NCI-H187 treated with DMSO at 0.1 percent for 48 hours (cell line): Measurements from ENCODE around the gene BSN.
"Not testable (repeated sequence)": the region's sequence is repeated elsewhere in the genome, so short reads cannot be mapped to it uniquely, and the experiment has no call there.

Experiments used
- DNase-seq: peaks from one replicate; lab custom pipeline; 2025; lab: John Stamatoyannopoulos, UW

Gene BSN

GRCh38 chr3:49534581-49535441, 19.5 kb upstream of the BSN start:
- DNase-seq: no peak

- DNase-seq: no peak
Measured at GRCh38 chr3:49535971-49536874, 18.1 kb upstream of the BSN start.

- no peak for DNase-seq
Measured at GRCh38 chr3:49536875-49537533, 17.3 kb upstream of the BSN start.

GRCh38 chr3:49539659-49540560, 14.4 kb upstream of the BSN start:
- DNase-seq: peak; percentile 37

DNA sequence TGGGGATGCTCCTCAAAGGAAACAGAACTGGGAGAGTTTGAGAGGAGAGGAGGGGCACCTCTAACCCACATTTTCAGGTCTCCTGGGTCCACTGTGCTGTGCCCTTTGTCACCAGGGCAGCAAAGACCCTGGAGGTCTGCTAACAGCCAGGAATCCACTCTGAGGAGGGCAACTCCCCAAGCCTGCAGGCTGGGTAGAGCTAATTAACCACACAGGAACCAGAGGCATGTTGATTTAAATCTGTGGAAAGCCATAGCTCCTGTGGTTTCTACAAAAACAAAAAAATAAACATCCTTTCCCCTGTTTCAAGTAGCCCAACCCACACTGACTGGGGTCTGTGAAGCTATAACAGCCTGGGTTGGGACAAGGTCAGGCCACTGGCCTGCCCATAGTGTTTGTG, 2.2 kb upstream of the BSN start:
- DNase-seq: no peak

GRCh38 chr3:49553324-49553691, 969 bp upstream of the BSN start:
- DNase-seq: no peak

- DNase-seq: no peak
Measured at GRCh38 chr3:49554633-49555265, 472 bp downstream of the BSN start.

GRCh38 chr3:49556500-49557275, 2.4 kb downstream of the BSN start:
- no peak for DNase-seq

GRCh38 chr3:49563040-49563578, 8.8 kb downstream of the BSN start:
- no peak for DNase-seq

- DNase-seq: no peak
Measured at GRCh38 chr3:49563766-49564165, 9.5 kb downstream of the BSN start.

DNA sequence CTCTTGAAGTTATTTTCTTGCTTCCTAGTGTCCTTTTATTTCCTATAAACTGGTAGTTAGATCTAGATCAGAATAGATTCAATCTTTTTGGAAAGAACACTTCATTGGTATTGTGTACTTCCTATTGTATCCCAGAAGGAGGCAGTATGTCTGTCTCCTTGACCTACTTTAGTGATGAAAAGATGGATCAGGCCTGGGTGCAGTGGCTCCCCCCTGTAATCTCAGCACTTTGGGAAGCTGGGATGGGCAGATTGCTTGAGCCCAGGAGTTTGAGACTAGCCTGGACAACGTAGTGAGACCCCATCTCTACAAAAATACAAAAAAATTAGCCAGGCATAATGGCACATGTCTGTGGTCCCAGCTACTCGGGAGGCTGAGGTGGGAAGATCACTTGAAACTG, 12.0 kb downstream of the BSN start:
- DNase-seq: no peak

DNA sequence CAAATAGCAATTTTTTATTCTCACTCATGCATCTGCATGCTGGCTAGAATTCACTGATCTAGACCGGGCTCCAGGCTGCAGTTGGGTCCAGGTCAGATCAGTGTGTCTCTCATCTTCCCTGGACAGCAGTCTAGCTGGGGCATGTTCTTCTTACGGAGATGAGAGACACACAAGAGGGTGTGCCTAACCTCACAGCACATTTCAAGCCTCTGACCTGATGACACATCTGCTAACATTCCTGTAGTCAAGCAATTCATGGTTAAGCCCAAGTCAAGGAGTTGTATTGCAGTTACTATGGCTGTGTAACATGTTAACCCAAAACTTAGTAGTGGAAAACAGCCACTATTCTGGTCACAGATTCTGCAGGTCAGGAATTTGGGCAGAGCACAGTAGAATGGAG, 13.1 kb downstream of the BSN start:
- no peak for DNase-seq

DNA sequence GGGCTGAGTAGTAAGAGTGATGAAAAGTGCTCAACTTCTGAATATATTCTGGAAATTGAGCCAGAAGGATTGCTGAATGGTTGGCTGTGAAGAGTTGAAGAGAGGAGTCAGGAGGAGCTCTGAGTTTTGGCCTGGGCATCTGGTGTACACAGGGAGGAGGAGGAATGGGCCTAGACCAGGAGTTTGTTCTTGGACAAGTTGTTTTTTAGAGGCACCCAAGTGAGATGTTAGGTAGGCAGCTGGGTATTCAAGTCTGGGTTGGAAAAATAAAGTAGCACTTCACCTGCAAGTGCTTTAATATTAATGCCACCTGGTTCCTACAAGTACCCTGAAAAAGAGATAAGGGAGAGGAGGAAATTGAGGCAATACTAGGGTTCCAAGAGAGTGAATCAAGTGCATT, 14.7 kb downstream of the BSN start:
- no peak for DNase-seq

DNA sequence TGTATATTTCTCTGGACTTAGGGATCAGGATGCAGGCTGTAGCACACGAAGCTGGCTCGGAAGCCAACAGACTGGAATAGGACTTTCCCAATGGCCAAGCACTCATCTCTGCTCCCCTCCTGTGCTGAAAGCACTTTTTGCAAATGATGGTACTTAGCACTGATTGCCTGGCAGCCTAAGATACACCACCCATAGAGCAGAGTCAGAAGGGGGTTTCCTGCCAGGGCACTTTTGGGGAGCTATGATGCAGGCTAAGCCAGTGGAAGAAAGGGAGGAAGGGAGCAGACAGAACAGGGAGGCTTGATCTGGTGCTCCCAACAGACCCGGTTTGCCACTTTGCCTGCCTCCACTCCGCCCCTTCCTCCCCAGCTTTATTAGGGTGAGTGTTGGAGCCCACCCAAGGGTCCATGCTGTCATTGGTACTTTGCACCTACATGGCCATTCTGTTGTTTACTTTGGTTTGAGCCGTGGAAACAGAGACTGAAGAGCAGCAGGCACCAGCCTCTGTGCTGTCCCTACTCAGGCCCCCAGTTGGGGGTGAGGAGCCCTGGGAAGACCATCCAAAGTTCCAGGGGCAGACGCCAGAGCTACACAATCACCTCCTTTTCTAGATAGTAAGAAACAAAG, 15.9 kb downstream of the BSN start:
- DNase-seq: no peak

- DNase-seq: no peak
Measured at GRCh38 chr3:49582177-49582576, 27.9 kb downstream of the BSN start.

DNA sequence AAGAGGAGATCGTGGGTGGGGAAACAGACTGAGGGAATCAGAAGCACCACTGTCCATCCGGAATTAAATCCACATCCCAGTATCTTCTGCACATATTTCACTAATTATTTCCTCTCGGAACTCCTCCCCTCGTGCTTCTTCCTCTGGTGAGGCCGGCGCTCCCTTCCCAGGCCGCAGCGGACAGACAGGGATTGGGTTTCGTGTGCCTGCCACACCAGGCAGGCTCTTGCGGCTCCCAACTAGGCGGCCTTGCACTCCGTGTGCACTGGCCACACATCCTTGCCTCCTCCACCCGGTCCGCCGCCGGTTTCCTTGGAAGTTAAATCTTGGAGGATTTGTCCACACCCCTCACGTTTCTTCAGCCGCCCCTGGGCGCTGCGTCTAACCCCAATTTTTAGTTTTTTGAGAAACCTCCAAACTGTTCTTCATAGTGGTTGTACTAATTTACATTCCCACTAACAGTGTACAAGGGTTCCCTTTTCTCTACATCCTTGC, 31.0 kb downstream of the BSN start:
- DNase-seq: not testable (repeated sequence)

GRCh38 chr3:49591615-49592014, 37.3 kb downstream of the BSN start:
- no peak for DNase-seq

GRCh38 chr3:49593041-49593440, 38.8 kb downstream of the BSN start:
- no peak for DNase-seq

DNA sequence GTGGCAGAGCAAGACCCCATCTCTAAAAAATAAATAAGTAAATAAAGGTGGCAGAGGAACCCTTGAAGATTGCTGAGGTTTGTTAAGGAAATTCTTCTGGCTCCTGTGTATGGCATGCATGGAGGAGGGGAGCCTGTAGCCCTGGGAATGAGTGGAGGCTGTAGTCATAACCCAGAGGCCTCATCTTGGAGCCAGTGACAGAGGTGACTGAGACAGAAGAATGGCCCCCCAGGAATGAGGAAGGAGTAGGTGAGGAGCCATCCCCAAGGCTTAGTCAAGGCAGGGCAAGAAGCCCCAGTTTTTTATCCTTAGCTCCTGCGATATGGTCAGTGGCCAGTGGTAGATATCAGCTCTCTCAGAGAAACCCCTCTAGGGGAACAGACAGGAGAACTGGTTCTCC, 46.5 kb downstream of the BSN start:
- DNase-seq: no peak
